GM21529 (cell line): Measurements from ENCODE around the gene CRADD.
"Not testable (repeated sequence)": the region's sequence is repeated elsewhere in the genome, so short reads cannot be mapped to it uniquely, and the experiment has no call there.

Experiments
- ATAC-seq: cut with Tn5 transposase; IDR thresholded peaks from one replicate; pipeline ENCODE4 v1.9.1; 2021; ENCODE audit not compliant: unreplicated experiment

Gene CRADD

DNA sequence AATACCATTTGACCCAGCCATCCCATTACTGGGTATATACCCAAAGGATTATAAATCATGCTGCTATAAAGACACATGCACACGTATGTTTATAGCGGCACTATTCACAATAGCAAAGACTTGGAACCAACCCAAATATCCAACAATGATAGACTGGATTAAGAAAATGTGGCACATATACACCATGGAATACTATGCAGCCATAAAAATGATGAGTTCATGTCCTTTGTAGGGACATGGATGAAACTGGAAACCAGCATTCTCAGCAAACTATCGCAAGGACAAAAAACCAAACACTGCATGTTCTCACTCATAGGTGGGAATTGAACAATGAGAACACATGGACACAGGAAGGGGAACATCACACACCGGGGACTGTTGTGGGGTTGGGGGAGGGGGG lies 104.8 kb downstream of the CRADD start:
- not testable (repeated sequence) for ATAC-seq

GRCh38 chr12:93782853-93783252 lies 105.7 kb downstream of the CRADD start:
- ATAC-seq, result no peak

GRCh38 chr12:93783832-93784231 lies 106.7 kb downstream of the CRADD start:
- ATAC-seq, result no peak

GRCh38 chr12:93784339-93785086 lies 107.3 kb downstream of the CRADD start:
- no peak for ATAC-seq

GRCh38 chr12:93785249-93786010 lies 108.3 kb downstream of the CRADD start:
- ATAC-seq, result no peak

- no peak for ATAC-seq
These were observed 109.7 kb downstream of the CRADD start for GRCh38 chr12:93786656-93787397.

GRCh38 chr12:93788853-93789252 lies 111.7 kb downstream of the CRADD start:
- no peak for ATAC-seq

- no peak for ATAC-seq
These were observed 112.6 kb downstream of the CRADD start for GRCh38 chr12:93789767-93790166.

GRCh38 chr12:93790472-93791152 lies 113.4 kb downstream of the CRADD start:
- ATAC-seq, result no peak

- ATAC-seq, result no peak
These were observed 115.8 kb downstream of the CRADD start for GRCh38 chr12:93793007-93793406.

GRCh38 chr12:93793983-93794382 lies 116.8 kb downstream of the CRADD start:
- ATAC-seq, result no peak

GRCh38 chr12:93794738-93795137 lies 117.6 kb downstream of the CRADD start:
- ATAC-seq, result no peak

DNA sequence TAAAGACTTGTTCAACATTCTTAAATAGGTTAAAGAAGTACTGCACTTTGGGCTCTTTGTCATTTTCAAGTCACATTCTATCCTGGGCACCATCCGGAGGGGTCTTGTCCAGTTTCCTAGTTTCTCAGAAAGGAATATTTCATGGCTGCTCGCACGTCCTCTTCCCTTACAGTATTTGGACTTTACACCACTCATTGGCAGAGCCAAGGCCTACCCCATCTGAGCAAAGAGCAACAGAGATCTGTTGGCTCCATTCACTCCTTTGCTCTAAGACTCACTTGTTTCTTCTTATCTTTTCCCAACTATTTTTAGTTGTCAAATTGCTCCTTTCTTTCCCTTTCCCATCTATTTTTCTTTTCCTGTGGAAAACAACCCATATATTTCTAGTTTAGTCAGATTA lies 118.2 kb downstream of the CRADD start:
- no peak for ATAC-seq

GRCh38 chr12:93796729-93797128 lies 119.6 kb downstream of the CRADD start:
- ATAC-seq, result no peak

GRCh38 chr12:93798279-93799151 lies 121.3 kb downstream of the CRADD start:
- ATAC-seq, result no peak

DNA sequence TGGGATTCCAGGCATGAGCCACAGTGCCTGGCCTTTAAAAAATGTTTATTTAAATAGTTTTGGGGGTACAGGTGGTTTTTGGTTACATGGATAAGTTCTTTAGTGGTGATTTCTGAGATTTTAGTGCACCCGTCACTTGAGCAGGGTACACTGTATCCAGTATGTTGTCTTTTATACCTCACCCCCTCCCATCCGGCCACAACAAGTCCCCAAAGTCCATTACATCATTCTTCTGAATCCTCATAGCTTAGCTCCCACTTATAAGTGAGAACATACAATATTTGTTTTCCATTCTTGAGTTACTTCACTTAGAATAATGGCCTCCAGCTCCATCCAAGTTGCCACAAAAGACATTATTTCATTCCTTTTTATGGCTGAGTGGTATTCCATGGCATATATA lies 124.5 kb downstream of the CRADD start:
- not testable (repeated sequence) for ATAC-seq

DNA sequence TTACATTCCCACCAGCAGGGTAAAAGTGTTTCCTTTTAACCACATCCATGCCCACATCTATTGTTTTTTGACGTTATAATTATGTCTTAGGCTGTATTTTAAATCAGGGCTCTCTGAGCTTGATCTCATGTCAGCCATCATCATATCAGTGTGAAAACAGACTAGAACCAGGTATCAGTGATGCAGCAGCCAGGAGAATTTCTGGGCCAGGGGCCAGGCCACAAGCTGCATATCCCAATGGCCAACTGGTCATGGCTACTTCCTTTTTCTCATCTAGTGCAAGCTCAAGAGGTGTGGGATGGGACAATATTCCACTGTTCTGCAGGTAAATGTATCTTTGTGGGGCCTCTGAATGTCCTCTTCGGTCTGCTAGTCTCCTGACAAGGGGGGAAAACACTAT lies 125.1 kb downstream of the CRADD start:
- ATAC-seq, result no peak

DNA sequence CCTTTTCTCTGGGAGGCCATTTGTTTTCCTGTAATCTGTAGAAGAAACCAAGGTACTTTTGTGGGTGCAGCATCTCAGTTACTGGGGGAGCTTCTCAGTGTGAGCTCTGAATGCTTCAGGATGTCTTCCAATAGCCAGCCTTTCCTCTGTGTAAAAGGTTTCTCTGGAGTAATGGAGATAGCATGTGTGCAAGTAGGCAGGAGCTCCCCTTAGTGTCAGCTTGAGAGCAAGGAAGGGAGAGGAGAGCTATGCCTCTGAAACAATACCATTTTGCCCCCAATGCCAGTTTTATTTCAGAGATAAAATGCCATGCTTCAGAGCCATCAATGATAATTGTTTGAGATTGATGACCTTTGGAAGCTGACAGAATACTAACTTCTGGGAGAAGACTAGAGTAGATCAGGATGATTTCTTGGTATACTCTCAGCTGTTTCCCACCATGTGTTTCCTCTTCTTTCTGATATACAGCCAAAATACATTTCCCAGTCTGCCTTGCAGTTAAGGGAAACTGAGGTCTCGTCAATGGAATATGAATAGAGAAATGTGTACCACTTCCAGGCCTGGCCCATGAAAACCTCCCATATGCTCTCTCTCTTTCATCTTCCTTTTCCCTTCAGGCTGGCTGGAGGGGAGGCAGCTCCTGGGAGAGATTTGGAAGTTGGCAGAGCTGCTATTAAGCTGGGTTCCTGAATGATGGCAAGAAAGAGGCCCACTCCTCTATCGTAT lies 125.7 kb downstream of the CRADD start:
- ATAC-seq, result no peak

GRCh38 chr12:93803424-93803807 lies 126.2 kb downstream of the CRADD start:
- no peak for ATAC-seq
